Immature natural killer cell (primary cell): ENCODE results near the gene NINL. TPM values are rescaled to one million over a fixed set of nuclear protein-coding genes. Genes with fewer than 3 reads are reported as not detected.

Source experiments
- DNase-seq, 3 donors: peaks; one replicate each; pipeline ENCODE4 v3.0.0; 2022; ENCODE audit warnings: mixed read lengths in 1 of 3
- H3K27ac Mint-ChIP-seq, 6 donors: one replicate each; pipeline ENCODE4 v1.8.0; 2020; ENCODE audit warnings: mixed read lengths in 6 of 6, mild to moderate bottlenecking in 5 of 6, inconsistent platforms in 4 of 6, moderate library complexity in 3 of 6
- H3K27me3 Mint-ChIP-seq, 3 donors: one replicate each; pipeline ENCODE4 v1.8.0; 2020 to 2021; ENCODE audit warnings: low read depth in 3 of 3, mild to moderate bottlenecking in 3 of 3, mixed read lengths in 3 of 3, moderate library complexity in 3 of 3, inconsistent platforms in 1 of 3
- H3K36me3 Mint-ChIP-seq, 3 donors: one replicate each; pipeline ENCODE4 v1.8.0; 2020; ENCODE audit warnings: mixed read lengths in 3 of 3, inconsistent platforms in 2 of 3, mild to moderate bottlenecking in 2 of 3
- H3K4me1 Mint-ChIP-seq, 2 donors: one replicate each; pipeline ENCODE4 v1.8.0; 2020; ENCODE audit warnings: inconsistent platforms in 2 of 2, mild to moderate bottlenecking in 2 of 2, mixed read lengths in 2 of 2, moderate library complexity in 1 of 2
- H3K4me3 Mint-ChIP-seq, 5 donors: one replicate each; pipeline ENCODE4 v1.8.0; 2020; ENCODE audit warnings: mild to moderate bottlenecking in 5 of 5, mixed read lengths in 5 of 5, inconsistent platforms in 3 of 5, moderate library complexity in 3 of 5
- H3K9me3 Mint-ChIP-seq, 6 donors: one replicate each; pipeline ENCODE4 v1.8.0; 2020; ENCODE audit warnings: mild to moderate bottlenecking in 6 of 6, mixed read lengths in 6 of 6, inconsistent platforms in 4 of 6, moderate library complexity in 3 of 6
- polyA plus RNA-seq, 3 donors: library from polyadenylated mRNA; unstranded; fragments of 300-500 nt; fragmentation: Illumina TruSeq; gene quantifications; one replicate each; pipeline ENCODE4 v1.2.3, GENCODE V29; 2021

Gene NINL
- polyA plus RNA-seq, 3 donors from 2014 or later, result 0.19 to 0.77 TPM; not detected in 1

GRCh38 chr20:25495189-25495824 is 90.0 kb downstream of the NINL start:
- DNase-seq, result no peak
- H3K36me3 Mint-ChIP-seq, result no peaks in the 10 kb centered on the region
- no peak overlapping the region for H3K27ac Mint-ChIP-seq
- H3K9me3 Mint-ChIP-seq, result no peaks in the 10 kb centered on the region
- H3K4me1 Mint-ChIP-seq, result no peaks in the 10 kb centered on the region
- H3K27me3 Mint-ChIP-seq, result peaks cover 0 to 2% (median 0%) of the 10 kb centered on the region in 3 donors
- no peak overlapping the region for H3K4me3 Mint-ChIP-seq

GRCh38 chr20:25494506-25495188 is 90.7 kb downstream of the NINL start:
- Mint-ChIP-seq H3K36me3 (no peaks in the 10 kb centered on the region), H3K9me3 (no peaks in the 10 kb centered on the region), H3K27ac (no peak overlapping the region), H3K4me3 (no peak overlapping the region), H3K27me3 (no peaks in the 10 kb centered on the region), H3K4me1 (no peaks in the 10 kb centered on the region)
- no peak for DNase-seq

- H3K4me3 Mint-ChIP-seq, result no peak overlapping the region
- no peaks in the 10 kb centered on the region for H3K36me3 Mint-ChIP-seq
- no peaks in the 10 kb centered on the region for H3K27me3 Mint-ChIP-seq
- no peak overlapping the region for H3K27ac Mint-ChIP-seq
- no peaks in the 10 kb centered on the region for H3K9me3 Mint-ChIP-seq
- DNase-seq, result no peak
- H3K4me1 Mint-ChIP-seq, result no peaks in the 10 kb centered on the region
These were observed 91.4 kb downstream of the NINL start for GRCh38 chr20:25493748-25494505.

- H3K9me3 Mint-ChIP-seq, result no peaks in the 10 kb centered on the region
- no peaks in the 10 kb centered on the region for H3K27me3 Mint-ChIP-seq
- no peak for DNase-seq
- no peak overlapping the region for H3K27ac Mint-ChIP-seq
- H3K36me3 Mint-ChIP-seq, result no peaks in the 10 kb centered on the region
- H3K4me3 Mint-ChIP-seq, result no peak overlapping the region
- no peaks in the 10 kb centered on the region for H3K4me1 Mint-ChIP-seq
These were observed 92.2 kb downstream of the NINL start for GRCh38 chr20:25493137-25493536.

GRCh38 chr20:25491446-25492038 is 93.8 kb downstream of the NINL start:
- Mint-ChIP-seq H3K27me3 (no peaks in the 10 kb centered on the region), H3K27ac (no peak overlapping the region), H3K9me3 (no peaks in the 10 kb centered on the region), H3K36me3 (no peaks in the 10 kb centered on the region), H3K4me1 (peaks cover under 1% of the 10 kb centered on the region in 2 donors), H3K4me3 (no peak overlapping the region)
- no peak for DNase-seq

- Mint-ChIP-seq H3K36me3 (no peaks in the 10 kb centered on the region), H3K27ac (no peak overlapping the region), H3K4me3 (no peak overlapping the region), H3K4me1 (peaks cover 5 to 6% of the 10 kb centered on the region in 2 donors), H3K27me3 (no peaks in the 10 kb centered on the region), H3K9me3 (no peaks in the 10 kb centered on the region)
- no peak for DNase-seq
These were observed 94.5 kb downstream of the NINL start for GRCh38 chr20:25490656-25491445.

- no peak overlapping the region for H3K4me3 Mint-ChIP-seq
- H3K4me1 Mint-ChIP-seq, result peaks cover 16% of the 10 kb centered on the region in 2 donors
- no peak for DNase-seq
- peaks cover 0 to 2% (median 0%) of the 10 kb centered on the region in 3 donors for H3K27me3 Mint-ChIP-seq
- no peaks in the 10 kb centered on the region for H3K9me3 Mint-ChIP-seq
- no peak overlapping the region for H3K27ac Mint-ChIP-seq
- H3K36me3 Mint-ChIP-seq, result peaks cover 0 to 5% (median 0%) of the 10 kb centered on the region in 3 donors
These were observed 96.0 kb downstream of the NINL start for GRCh38 chr20:25489221-25489871.

- Mint-ChIP-seq H3K36me3 (peaks cover 0 to 6% (median 0%) of the 10 kb centered on the region in 3 donors), H3K4me1 (peaks cover 17 to 18% of the 10 kb centered on the region in 2 donors), H3K4me3 (no peak overlapping the region), H3K27ac (no peak overlapping the region), H3K9me3 (no peaks in the 10 kb centered on the region), H3K27me3 (peaks cover 0 to 2% (median 0%) of the 10 kb centered on the region in 3 donors)
- DNase-seq, result no peak
These were observed 97.4 kb downstream of the NINL start for GRCh38 chr20:25487975-25488374.

- Mint-ChIP-seq H3K4me1 (peaks cover 17 to 18% of the 10 kb centered on the region in 2 donors), H3K4me3 (no peak overlapping the region)
These were observed 98.0 kb downstream of the NINL start for GRCh38 chr20:25487306-25487705.

GRCh38 chr20:25486377-25486776 is 99.0 kb downstream of the NINL start:
- Mint-ChIP-seq H3K27ac (peak overlapping the region in 1 of 6 donors; percentile 8), H3K4me1 (peaks cover 17 to 18% of the 10 kb centered on the region in 2 donors), H3K9me3 (no peaks in the 10 kb centered on the region), H3K36me3 (peaks cover 0 to 6% (median 0%) of the 10 kb centered on the region in 3 donors), H3K27me3 (peaks cover 0 to 2% (median 0%) of the 10 kb centered on the region in 3 donors), H3K4me3 (no peak overlapping the region)
- no peak for DNase-seq

More at GRCh38 chr20:25487306-25487705, 98.0 kb downstream of the NINL start:
- H3K27me3 Mint-ChIP-seq, result peaks cover 0 to 2% (median 0%) of the 10 kb centered on the region in 3 donors
- no peaks in the 10 kb centered on the region for H3K9me3 Mint-ChIP-seq
- no peak overlapping the region for H3K27ac Mint-ChIP-seq
- no peak for DNase-seq
- H3K36me3 Mint-ChIP-seq, result peaks cover 0 to 6% (median 0%) of the 10 kb centered on the region in 3 donors

GRCh38 chr20:25485872-25486271 is 99.5 kb downstream of the NINL start:
- Mint-ChIP-seq H3K4me3 (no peak overlapping the region), H3K4me1 (peaks cover 17 to 18% of the 10 kb centered on the region in 2 donors), H3K9me3 (no peaks in the 10 kb centered on the region), H3K36me3 (peaks cover 0 to 6% (median 0%) of the 10 kb centered on the region in 3 donors), H3K27ac (peak overlapping the region in 1 of 6 donors; percentile 8), H3K27me3 (peaks cover 0 to 2% (median 0%) of the 10 kb centered on the region in 3 donors)
- no peak for DNase-seq

GRCh38 chr20:25484911-25485511 is 100.3 kb downstream of the NINL start:
- peaks cover 0 to 4% (median 2%) of the 10 kb centered on the region in 3 donors for H3K27me3 Mint-ChIP-seq
- peaks cover 17 to 18% of the 10 kb centered on the region in 2 donors for H3K4me1 Mint-ChIP-seq
- no peak for DNase-seq
- peak overlapping the region in 3 of 6 donors; percentile 6 to 59 (median 51) for H3K27ac Mint-ChIP-seq
- peaks cover 0 to 6% (median 0%) of the 10 kb centered on the region in 3 donors for H3K36me3 Mint-ChIP-seq
- peak overlapping the region in 1 of 5 donors; percentile 36 for H3K4me3 Mint-ChIP-seq
- no peaks in the 10 kb centered on the region for H3K9me3 Mint-ChIP-seq
